Skeletal muscle tissue (tissue), 4 donors: ENCODE measurements around the gene RPL15. TPM values are rescaled to one million over a fixed set of nuclear protein-coding genes. Genes with fewer than 3 reads are reported as not detected.

Source experiments
- H3K27ac ChIP-seq: one replicate; pipeline ENCODE4 v1.7.0; 2013; ENCODE audit warnings: mild to moderate bottlenecking, low read depth, low read length, inconsistent platforms
- H3K27me3 ChIP-seq, 3 donors: one replicate each; pipeline ENCODE4 v1.7.0; 2013; ENCODE audit warnings: low read length in 3 of 3; ENCODE audit not compliant: control insufficient read depth in 3 of 3, insufficient read depth in 3 of 3
- H3K36me3 ChIP-seq, 3 donors: one replicate each; pipeline ENCODE4 v1.7.0; 2013; ENCODE audit warnings: low read length in 3 of 3; ENCODE audit not compliant: control insufficient read depth in 3 of 3, insufficient read depth in 3 of 3
- H3K4me1 ChIP-seq, 3 donors: one replicate each; pipeline ENCODE4 v1.7.0; 2013; ENCODE audit warnings: low read length in 3 of 3, mild to moderate bottlenecking in 3 of 3; ENCODE audit not compliant: control insufficient read depth in 3 of 3, insufficient read depth in 3 of 3
- H3K4me3 ChIP-seq, 3 donors: one replicate each; pipeline ENCODE4 v1.7.0; 2013; ENCODE audit warnings: low read length in 3 of 3
- H3K9ac ChIP-seq, 3 donors: one replicate each; pipeline ENCODE4 v1.7.0; 2013; ENCODE audit warnings: low read length in 3 of 3, mild to moderate bottlenecking in 3 of 3, moderate library complexity in 2 of 3, low read depth in 1 of 3
- H3K9me3 ChIP-seq, 3 donors: one replicate each; pipeline ENCODE4 v1.7.0; 2013; ENCODE audit warnings: low read length in 3 of 3; ENCODE audit not compliant: control insufficient read depth in 3 of 3
- total RNA-seq: library from RNA; depleted of rRNA; stranded (reverse); fragments of >200 nt; gene quantifications from one replicate; pipeline ENCODE4 v1.2.3, GENCODE V29; 2014
- donor health status: Osteomylitis.

Gene RPL15
- total RNA-seq, 1 donor from 2014 or later = 3,028 TPM

DNA sequence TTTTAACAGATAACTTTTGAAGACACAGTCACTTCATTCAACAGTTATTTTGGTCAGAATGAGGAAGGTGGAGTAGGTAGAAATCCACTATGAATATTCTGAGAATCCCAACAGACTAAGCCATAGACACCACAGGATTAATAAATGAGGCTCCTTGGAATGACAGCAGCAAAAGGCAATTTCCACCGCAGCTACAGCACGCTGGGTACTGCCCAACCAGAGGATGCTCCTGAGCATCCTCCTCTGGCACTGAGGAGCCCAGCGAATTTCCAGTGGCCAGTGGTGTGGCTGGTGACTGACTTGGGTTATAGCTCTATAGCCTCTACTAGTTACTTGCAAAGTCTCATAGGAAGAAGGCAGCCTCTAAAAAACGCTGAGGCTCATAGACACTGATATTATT, 24.5 kb downstream of the RPL15 start:
- H3K4me1 ChIP-seq = peaks cover 8 to 15% (median 10%) of the 10 kb centered on the region in 3 donors
- H3K9ac ChIP-seq = no peak overlapping the region
- H3K36me3 ChIP-seq = peaks cover 0 to 4% (median 2%) of the 10 kb centered on the region in 3 donors
- peaks cover 0 to 2% (median 0%) of the 10 kb centered on the region in 3 donors for H3K9me3 ChIP-seq
- H3K4me3 ChIP-seq = no peak overlapping the region
- no peaks in the 10 kb centered on the region for H3K27me3 ChIP-seq
- H3K27ac ChIP-seq = peak overlapping the region; percentile 49

DNA sequence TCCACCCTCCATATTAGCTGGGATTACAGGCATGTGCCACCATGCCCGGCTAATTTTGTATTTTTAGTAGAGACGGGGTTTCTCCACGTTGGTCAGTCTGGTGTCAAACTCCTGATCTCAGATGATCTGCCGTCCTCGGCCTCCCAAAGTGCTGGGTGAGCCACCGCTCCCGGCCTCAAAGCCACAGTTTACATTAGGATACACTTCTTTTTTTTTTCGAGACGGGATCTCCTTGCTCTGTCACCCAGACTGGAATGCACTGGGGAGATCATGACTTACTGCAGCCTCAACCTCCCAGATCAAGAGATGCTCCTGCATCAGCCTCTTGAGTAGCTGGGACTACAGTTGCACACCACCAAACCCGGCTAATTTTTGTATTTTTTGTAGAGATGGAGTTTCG, 25.6 kb downstream of the RPL15 start:
- H3K9me3 ChIP-seq = peaks cover 0 to 2% (median 0%) of the 10 kb centered on the region in 3 donors
- H3K27ac ChIP-seq = no peak overlapping the region
- H3K27me3 ChIP-seq = no peaks in the 10 kb centered on the region
- H3K36me3 ChIP-seq = peaks cover 0 to 5% (median 2%) of the 10 kb centered on the region in 3 donors
- no peak overlapping the region for H3K9ac ChIP-seq
- peaks cover 19 to 25% (median 20%) of the 10 kb centered on the region in 3 donors for H3K4me1 ChIP-seq
- no peak overlapping the region for H3K4me3 ChIP-seq

DNA sequence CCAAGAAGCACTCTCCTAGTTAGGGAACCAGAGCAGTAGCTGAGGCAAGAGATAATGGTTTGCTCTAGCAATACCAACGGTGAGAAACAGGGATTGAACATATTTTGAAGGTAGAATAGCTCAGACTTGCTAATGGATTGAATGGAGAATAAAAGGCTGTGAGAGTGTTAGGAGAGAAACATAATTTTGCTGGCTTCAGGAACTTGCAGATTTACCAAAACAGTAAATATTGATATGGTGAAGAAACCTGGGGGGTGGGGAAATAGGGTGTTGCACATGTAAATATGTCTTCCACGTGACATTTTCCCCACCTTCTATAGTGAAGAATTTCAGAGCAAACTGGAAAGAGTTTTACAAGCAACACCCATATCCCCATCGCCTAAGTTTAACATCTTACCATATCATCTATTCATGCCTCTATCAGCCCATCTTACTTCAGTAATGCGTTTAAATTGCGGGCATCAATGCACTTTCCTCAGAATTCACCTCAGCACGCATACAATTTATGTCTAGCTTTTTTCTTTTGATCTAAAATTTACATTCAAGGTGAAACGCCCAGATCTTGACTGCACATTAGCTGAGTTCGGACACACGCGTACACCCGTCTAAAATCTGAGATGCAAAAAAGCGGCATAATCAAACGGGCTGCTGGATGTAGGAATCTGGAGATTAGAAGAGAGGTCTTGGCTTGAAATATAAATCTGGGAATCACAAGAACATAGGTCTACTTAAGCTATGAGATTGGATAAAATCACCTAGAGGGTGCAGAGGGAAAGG, 27.3 kb downstream of the RPL15 start:
- H3K36me3 ChIP-seq = peaks cover 0 to 5% (median 4%) of the 10 kb centered on the region in 3 donors
- H3K9me3 ChIP-seq = no peaks in the 10 kb centered on the region
- H3K27ac ChIP-seq = peak overlapping the region; percentile 83
- peaks cover 33 to 41% (median 35%) of the 10 kb centered on the region in 3 donors for H3K4me1 ChIP-seq
- no peaks in the 10 kb centered on the region for H3K27me3 ChIP-seq
- peak overlapping the region; percentile 54 to 88 (median 87) for H3K9ac ChIP-seq
- H3K4me3 ChIP-seq = peak overlapping the region; percentile 80 to 84 (median 83)

DNA sequence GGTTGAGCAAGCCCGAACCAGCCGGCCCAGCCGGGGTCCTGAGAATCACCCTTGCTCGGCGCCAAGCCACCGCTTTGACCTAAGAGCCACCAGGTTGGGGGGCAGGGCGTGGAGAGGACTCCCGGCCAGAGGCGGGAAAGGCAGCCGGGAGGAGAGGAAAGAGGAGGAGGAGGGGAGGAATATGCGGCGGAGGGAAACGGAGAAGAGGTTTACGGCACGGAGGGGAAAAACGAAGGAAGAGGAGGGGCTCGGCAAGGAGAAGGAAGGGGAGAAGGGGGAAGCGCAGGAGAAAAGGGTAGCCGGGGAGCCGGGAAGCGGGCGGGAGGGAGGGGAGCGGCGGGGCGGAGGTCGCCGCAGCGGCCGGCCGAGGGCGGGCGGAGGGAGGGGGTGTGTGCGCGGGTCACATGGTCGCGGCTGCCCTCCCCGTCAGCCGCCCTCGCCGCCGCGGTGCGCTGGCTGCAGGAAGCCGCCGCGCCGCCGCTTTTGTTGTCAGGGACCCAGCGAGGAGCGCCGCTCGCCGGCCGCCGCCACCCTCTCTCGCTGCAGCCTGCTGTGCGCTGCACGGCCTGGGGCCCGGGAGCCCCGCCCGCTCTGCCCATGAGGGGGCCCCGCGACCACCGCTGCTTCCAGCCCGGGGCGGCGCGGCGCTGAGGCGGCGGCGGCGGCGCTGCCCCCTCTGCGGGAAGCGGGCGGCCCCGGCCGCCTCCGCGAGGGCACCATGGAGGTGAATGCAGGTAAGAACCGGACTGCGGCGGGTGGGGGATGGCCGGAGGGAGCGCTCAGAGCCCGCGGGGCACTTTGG, 28.1 kb downstream of the RPL15 start, which contains the start of gene NR1D2:
NR1D2 (plus strand) TSS at position 426 of the 802 bp plus-strand sequence; CDS start at position 719, 293 bp downstream.
- peaks cover 41 to 49% (median 43%) of the 10 kb centered on the region in 3 donors for H3K4me1 ChIP-seq
- H3K27me3 ChIP-seq = no peaks in the 10 kb centered on the region
- H3K9me3 ChIP-seq = no peaks in the 10 kb centered on the region
- H3K27ac ChIP-seq = peak within 1 kb of the TSS; percentile 83
- peak within 1 kb of the TSS; percentile 85 to 95 (median 90) for H3K9ac ChIP-seq
- peak within 1 kb of the TSS; percentile 84 to 92 (median 85) for H3K4me3 ChIP-seq
- H3K36me3 ChIP-seq = peaks cover 0 to 5% (median 4%) of the 10 kb centered on the region in 3 donors

DNA sequence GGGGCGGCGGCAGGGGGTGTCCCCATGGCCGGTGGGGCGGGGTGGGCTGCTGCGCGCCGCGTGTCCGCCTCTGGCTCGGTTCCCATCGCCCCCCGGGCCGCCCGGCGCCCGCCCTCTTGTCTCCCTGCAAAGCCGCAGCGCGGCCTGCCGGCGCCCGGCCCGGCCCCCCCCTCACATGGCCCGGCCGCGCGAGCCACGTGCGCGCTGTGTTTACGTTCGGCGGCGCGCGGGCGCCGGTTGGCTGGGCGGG, 28.7 kb downstream of the RPL15 start:
- Histone ChIP-seq H3K9ac (peak overlapping the region in 1 of 3 donors; percentile 89), H3K4me1 (peaks cover 46 to 49% (median 48%) of the 10 kb centered on the region in 3 donors)

DNA sequence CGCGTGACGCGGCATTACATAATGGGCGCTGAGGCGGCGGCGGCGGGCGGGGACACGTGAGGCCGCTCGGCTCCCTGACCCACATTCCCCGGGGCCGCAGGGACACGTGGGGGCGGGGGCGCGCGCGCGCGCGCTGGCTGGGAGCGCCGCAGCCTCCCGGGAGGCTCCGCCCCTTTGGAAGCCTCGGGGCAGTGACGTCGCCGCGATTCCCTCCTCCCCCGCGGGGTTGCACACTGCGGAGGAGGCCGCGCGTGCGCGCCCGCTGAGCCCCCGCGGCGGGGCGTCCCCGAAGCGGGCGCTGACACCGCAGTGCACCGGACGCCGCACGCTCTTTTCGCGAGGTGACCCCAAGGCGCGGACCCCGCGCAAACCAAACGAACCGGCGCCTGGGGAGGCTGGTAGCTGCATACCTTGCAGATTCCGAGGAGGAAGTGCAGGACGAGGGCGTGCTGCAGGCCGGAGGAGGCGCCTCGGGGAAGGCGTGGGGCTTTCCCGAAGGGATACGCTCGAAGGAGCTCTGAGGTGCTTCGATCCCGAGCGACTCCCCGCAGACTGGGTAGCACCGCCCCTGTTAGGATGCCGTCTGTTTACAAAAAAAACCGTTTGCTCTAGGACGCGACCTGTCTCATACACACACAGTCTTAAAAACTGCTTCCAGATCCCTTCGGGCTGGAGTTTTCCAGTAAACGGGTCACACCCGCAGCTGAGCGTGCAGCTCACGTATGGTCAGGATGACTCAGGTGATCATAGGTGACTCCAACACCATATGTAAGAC, 29.2 kb downstream of the RPL15 start:
- Histone ChIP-seq H3K9me3 (no peaks in the 10 kb centered on the region), H3K9ac (peak overlapping the region; percentile 85 to 95 (median 90)), H3K4me1 (peaks cover 48 to 51% (median 49%) of the 10 kb centered on the region in 3 donors), H3K27me3 (no peaks in the 10 kb centered on the region), H3K27ac (peak overlapping the region; percentile 83), H3K4me3 (peak overlapping the region; percentile 78 to 92 (median 85)), H3K36me3 (peaks cover 0 to 5% (median 4%) of the 10 kb centered on the region in 3 donors)

More for the DNA sequence above, 28.7 kb downstream of the RPL15 start:
- no peaks in the 10 kb centered on the region for H3K9me3 ChIP-seq
- H3K27me3 ChIP-seq = no peaks in the 10 kb centered on the region
- H3K4me3 ChIP-seq = peak overlapping the region in 2 of 3 donors; percentile 67 to 84
- H3K27ac ChIP-seq = peak overlapping the region; percentile 83
- peaks cover 0 to 5% (median 4%) of the 10 kb centered on the region in 3 donors for H3K36me3 ChIP-seq

DNA sequence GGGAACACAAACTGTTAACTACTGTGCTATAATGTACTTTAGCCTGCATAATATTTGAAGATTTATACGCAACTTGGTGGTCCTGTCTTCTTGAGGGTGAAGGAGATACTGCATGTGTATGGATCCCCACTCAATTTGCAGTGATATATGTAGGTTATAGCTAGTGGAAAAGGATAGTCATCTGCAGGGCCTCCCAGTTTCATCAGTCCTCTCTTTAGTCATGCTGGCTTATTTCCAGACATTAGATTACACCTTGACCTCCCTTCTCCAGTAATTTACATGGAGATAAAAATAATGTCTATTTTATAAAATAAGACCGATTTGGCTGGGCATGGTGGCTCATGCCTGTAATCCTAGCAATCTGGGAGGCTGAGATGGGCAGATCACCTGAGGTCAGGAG, 31.8 kb downstream of the RPL15 start:
- peak overlapping the region in 1 of 3 donors; percentile 2 for H3K9ac ChIP-seq
- H3K27me3 ChIP-seq = no peaks in the 10 kb centered on the region

DNA sequence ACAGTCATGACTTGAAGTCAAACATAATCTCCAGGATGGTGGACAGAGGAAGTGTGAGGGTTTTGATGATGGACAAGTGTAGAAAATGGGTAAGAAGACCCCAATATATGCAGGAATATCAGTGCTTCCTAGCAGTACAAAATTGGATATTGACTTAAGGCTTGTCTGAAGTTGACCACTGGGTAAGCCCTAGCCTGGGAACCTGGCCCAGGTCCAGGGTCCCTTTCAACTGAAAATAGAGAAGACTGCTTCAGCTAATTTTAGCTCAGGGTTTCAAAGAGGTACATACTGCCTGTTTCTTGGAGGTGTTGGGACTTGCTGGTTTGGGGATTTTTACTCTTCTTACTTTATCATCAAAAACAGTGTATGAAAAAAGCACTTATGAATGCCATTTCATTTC, 32.9 kb downstream of the RPL15 start:
- Histone ChIP-seq H3K4me3 (peak overlapping the region; percentile 0 to 51 (median 6)), H3K9ac (peak overlapping the region in 1 of 3 donors; percentile 17), H3K27ac (peak overlapping the region; percentile 83)

More for the DNA sequence above, 31.8 kb downstream of the RPL15 start:
- Histone ChIP-seq H3K27ac (peak overlapping the region; percentile 83), H3K4me1 (peaks cover 62 to 70% (median 68%) of the 10 kb centered on the region in 3 donors), H3K36me3 (peaks cover 0 to 5% (median 4%) of the 10 kb centered on the region in 3 donors), H3K4me3 (no peak overlapping the region), H3K9me3 (no peaks in the 10 kb centered on the region)

DNA sequence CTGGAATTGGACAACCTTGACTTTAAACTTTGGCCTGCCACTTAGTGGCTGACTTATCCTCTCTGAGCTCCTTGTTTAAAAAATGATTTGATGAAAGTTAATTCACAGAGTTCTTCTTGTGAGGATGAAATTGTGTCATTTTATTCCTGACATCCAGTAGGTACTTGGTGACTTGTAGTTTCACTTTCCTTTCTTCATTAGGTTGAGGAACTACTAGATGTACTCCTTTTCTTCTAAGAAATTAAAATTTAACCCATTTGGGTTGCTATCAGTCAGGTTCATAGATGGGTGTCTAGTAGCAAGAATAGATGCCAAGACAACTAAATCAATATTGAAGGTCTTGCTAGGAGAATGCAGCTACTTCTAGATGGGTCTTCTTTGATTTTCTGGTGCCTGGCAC, 33.4 kb downstream of the RPL15 start:
- Histone ChIP-seq H3K4me1 (peaks cover 67 to 74% (median 73%) of the 10 kb centered on the region in 3 donors), H3K4me3 (peak overlapping the region; percentile 6 to 51 (median 29)), H3K27me3 (no peaks in the 10 kb centered on the region), H3K9me3 (no peaks in the 10 kb centered on the region), H3K27ac (peak overlapping the region; percentile 83), H3K36me3 (peaks cover 7 to 13% (median 10%) of the 10 kb centered on the region in 3 donors), H3K9ac (peak overlapping the region in 1 of 3 donors; percentile 17)

More for the DNA sequence above, 32.9 kb downstream of the RPL15 start:
- H3K27me3 ChIP-seq = no peaks in the 10 kb centered on the region
- peaks cover 4 to 8% (median 7%) of the 10 kb centered on the region in 3 donors for H3K36me3 ChIP-seq
- peaks cover 66 to 71% (median 71%) of the 10 kb centered on the region in 3 donors for H3K4me1 ChIP-seq
- H3K9me3 ChIP-seq = no peaks in the 10 kb centered on the region
